HG02610 (cell line): ENCODE results near the gene P4HA1.
A peak's percentile ranks its signal among the peaks of the same experiment; 100 is the strongest.
"Not testable (repeated sequence)": the region's sequence is repeated elsewhere in the genome, so short reads cannot be mapped to it uniquely, and the experiment has no call there.

Experiments used
- ATAC-seq: cut with Tn5 transposase; IDR thresholded peaks from one replicate; pipeline ENCODE4 v1.9.1; 2021; ENCODE audit warnings: mild to moderate bottlenecking, moderate library complexity; ENCODE audit not compliant: unreplicated experiment

Gene P4HA1

GRCh38 chr10:73096449-73097304, at the start of gene P4HA1:
TSS of gene P4HA1 (minus strand) at chr10:73096866. CDS start at chr10:73074883, 21,983 bp downstream.
- ATAC-seq: peak; percentile 86

- no peak for ATAC-seq
Measured at GRCh38 chr10:73141603-73142002, 44.9 kb upstream of the P4HA1 start.

- no peak for ATAC-seq
Measured at GRCh38 chr10:73139251-73139650, 42.6 kb upstream of the P4HA1 start.

- no peak for ATAC-seq
Measured at GRCh38 chr10:73136627-73137026, 40.0 kb upstream of the P4HA1 start.

- ATAC-seq: no peak
Measured at GRCh38 chr10:73134727-73135126, 38.1 kb upstream of the P4HA1 start.

GRCh38 chr10:73131913-73132686, 35.4 kb upstream of the P4HA1 start:
- no peak for ATAC-seq

GRCh38 chr10:73131301-73131700, 34.6 kb upstream of the P4HA1 start:
- ATAC-seq: no peak

- ATAC-seq: no peak
Measured at GRCh38 chr10:73126343-73126742, 29.7 kb upstream of the P4HA1 start.

- no peak for ATAC-seq
Measured at GRCh38 chr10:73119952-73120351, 23.3 kb upstream of the P4HA1 start.

GRCh38 chr10:73119457-73119856, 22.8 kb upstream of the P4HA1 start:
- no peak for ATAC-seq

- ATAC-seq: peak; percentile 77
Measured at GRCh38 chr10:73117976-73118743, 21.5 kb upstream of the P4HA1 start.

- ATAC-seq: no peak
Measured at GRCh38 chr10:73116017-73116416, 19.4 kb upstream of the P4HA1 start.

- no peak for ATAC-seq
Measured at GRCh38 chr10:73113551-73113950, 16.9 kb upstream of the P4HA1 start.

- ATAC-seq: not testable (repeated sequence)
Measured at GRCh38 chr10:73112032-73112431, 15.4 kb upstream of the P4HA1 start.

- peak; percentile 84 for ATAC-seq
Measured at GRCh38 chr10:73110345-73110849, 13.7 kb upstream of the P4HA1 start, which contains the start of gene NUDT13. TSS of gene NUDT13 (plus strand) at chr10:73110455. CDS start at chr10:73114366, 3,911 bp downstream.

GRCh38 chr10:73109248-73109652, 12.6 kb upstream of the P4HA1 start:
- not testable (repeated sequence) for ATAC-seq

- ATAC-seq: no peak
Measured at GRCh38 chr10:73106301-73106700, 9.6 kb upstream of the P4HA1 start.

GRCh38 chr10:73099141-73099540, 2.5 kb upstream of the P4HA1 start:
- ATAC-seq: no peak

- no peak for ATAC-seq
Measured at GRCh38 chr10:73097305-73097670, 622 bp upstream of the P4HA1 start.

GRCh38 chr10:73096041-73096448, 621 bp downstream of the P4HA1 start:
- peak; percentile 34 for ATAC-seq

GRCh38 chr10:73095481-73096021, 1.1 kb downstream of the P4HA1 start:
- no peak for ATAC-seq
